Lower leg skin (tissue), 3 donors: ENCODE results near the gene OAS2.

Source experiments
- POLR2A ChIP-seq, 2 donors: fragments of 450-650 bp; IDR thresholded peaks; one replicate each; pipeline ENCODE4 v1.6.1; 2016 to 2017; ENCODE audit warnings: antibody characterized with exemption in 2 of 2, mild to moderate bottlenecking in 1 of 2, moderate library complexity in 1 of 2
- TF ChIP-seq, protein P1 (sequence below), 3 donors: fragments of 450-650 bp; IDR thresholded peaks; one replicate each; pipeline ENCODE4 v1.5.1; 2016; ENCODE audit warnings: antibody characterized with exemption in 3 of 3, mild to moderate bottlenecking in 3 of 3, moderate library complexity in 2 of 3

DNA sequence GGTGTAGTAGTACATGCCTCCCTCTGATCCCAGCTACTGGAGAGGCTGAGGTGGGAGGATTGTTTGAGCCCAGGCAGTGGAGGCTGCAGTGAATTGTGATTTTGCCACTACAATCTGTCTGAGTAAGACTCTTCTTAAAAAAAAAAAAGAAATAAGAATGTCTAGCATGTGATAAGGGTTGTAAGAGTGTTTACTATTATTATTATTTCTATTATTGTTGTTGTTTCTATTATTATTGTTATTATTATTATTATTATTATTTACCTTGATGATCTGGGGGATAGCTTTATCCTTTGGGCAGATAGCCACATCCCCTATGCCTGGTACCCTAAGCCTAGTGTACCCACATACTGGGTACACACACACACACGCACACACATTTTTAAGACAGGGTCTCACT, 35.7 kb upstream of the OAS2 start:
- TF ChIP-seq, protein P1, sequence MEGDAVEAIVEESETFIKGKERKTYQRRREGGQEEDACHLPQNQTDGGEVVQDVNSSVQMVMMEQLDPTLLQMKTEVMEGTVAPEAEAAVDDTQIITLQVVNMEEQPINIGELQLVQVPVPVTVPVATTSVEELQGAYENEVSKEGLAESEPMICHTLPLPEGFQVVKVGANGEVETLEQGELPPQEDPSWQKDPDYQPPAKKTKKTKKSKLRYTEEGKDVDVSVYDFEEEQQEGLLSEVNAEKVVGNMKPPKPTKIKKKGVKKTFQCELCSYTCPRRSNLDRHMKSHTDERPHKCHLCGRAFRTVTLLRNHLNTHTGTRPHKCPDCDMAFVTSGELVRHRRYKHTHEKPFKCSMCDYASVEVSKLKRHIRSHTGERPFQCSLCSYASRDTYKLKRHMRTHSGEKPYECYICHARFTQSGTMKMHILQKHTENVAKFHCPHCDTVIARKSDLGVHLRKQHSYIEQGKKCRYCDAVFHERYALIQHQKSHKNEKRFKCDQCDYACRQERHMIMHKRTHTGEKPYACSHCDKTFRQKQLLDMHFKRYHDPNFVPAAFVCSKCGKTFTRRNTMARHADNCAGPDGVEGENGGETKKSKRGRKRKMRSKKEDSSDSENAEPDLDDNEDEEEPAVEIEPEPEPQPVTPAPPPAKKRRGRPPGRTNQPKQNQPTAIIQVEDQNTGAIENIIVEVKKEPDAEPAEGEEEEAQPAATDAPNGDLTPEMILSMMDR (IDR thresholded peaks at IDR 0.05): no peak
- no peak for TF ChIP-seq POLR2A (IDR thresholded peaks at IDR 0.05)
